ENCODE data around the gene PLAU. TPM values are rescaled to one million over a fixed set of nuclear protein-coding genes. Genes with fewer than 3 reads are reported as not detected.
"Not testable (repeated sequence)": the region's sequence is repeated elsewhere in the genome, so short reads cannot be mapped to it uniquely, and the experiment has no call there.

The PLAU gene
- total RNA-seq, 1 donor from 2014 or later = 54.8 TPM

- no peaks in the 10 kb centered on the region for H3K36me3 Mint-ChIP-seq (ENCODE audit: low read depth)
- no peak for TF ChIP-seq CTCF (IDR thresholded peaks at IDR 0.05)
- peaks cover 63% of the 10 kb centered on the region for H3K4me1 Mint-ChIP-seq (ENCODE audit: low read depth)
- no peak overlapping the region for H3K4me3 Mint-ChIP-seq (ENCODE audit: unreplicated experiment)
- no peaks in the 10 kb centered on the region for H3K9me3 Mint-ChIP-seq (ENCODE audit: low read depth)
- DNase-seq (ENCODE audit: low spot score) = no peak
- peak overlapping the region; percentile 88 for H3K27ac Mint-ChIP-seq (ENCODE audit: unreplicated experiment)
- no peaks in the 10 kb centered on the region for H3K27me3 Mint-ChIP-seq (ENCODE audit: low read depth)
These were observed 16.5 kb upstream of the PLAU start for GRCh38 chr10:73894245-73894971.

- not testable (repeated sequence) for DNase-seq (ENCODE audit: low spot score); H3K9me3 Mint-ChIP-seq (ENCODE audit: low read depth); H3K27ac Mint-ChIP-seq (ENCODE audit: unreplicated experiment); H3K36me3 Mint-ChIP-seq (ENCODE audit: low read depth); H3K4me3 Mint-ChIP-seq (ENCODE audit: unreplicated experiment); H3K27me3 Mint-ChIP-seq (ENCODE audit: low read depth)
- peaks cover 65% of the 10 kb centered on the region for H3K4me1 Mint-ChIP-seq (ENCODE audit: low read depth)
These were observed 15.6 kb upstream of the PLAU start for GRCh38 chr10:73895381-73895780.

- Mint-ChIP-seq H3K4me1 (ENCODE audit: low read depth) (peaks cover 50% of the 10 kb centered on the region), H3K4me3 (ENCODE audit: unreplicated experiment) (no peak overlapping the region), H3K9me3 (ENCODE audit: low read depth) (no peaks in the 10 kb centered on the region), H3K27me3 (ENCODE audit: low read depth) (no peaks in the 10 kb centered on the region), H3K36me3 (ENCODE audit: low read depth) (no peaks in the 10 kb centered on the region), H3K27ac (ENCODE audit: unreplicated experiment) (no peak overlapping the region)
- no peak for TF ChIP-seq CTCF (IDR thresholded peaks at IDR 0.05)
- DNase-seq (ENCODE audit: low spot score) = no peak
These were observed 13.2 kb upstream of the PLAU start for GRCh38 chr10:73897693-73898092.

- H3K36me3 Mint-ChIP-seq (ENCODE audit: low read depth) = no peaks in the 10 kb centered on the region
- no peaks in the 10 kb centered on the region for H3K9me3 Mint-ChIP-seq (ENCODE audit: low read depth)
- no peak for DNase-seq (ENCODE audit: low spot score)
- no peak for TF ChIP-seq CTCF (IDR thresholded peaks at IDR 0.05)
- H3K27ac Mint-ChIP-seq (ENCODE audit: unreplicated experiment) = peak overlapping the region; percentile 72
- peaks cover 38% of the 10 kb centered on the region for H3K4me1 Mint-ChIP-seq (ENCODE audit: low read depth)
- H3K4me3 Mint-ChIP-seq (ENCODE audit: unreplicated experiment) = no peak overlapping the region
- H3K27me3 Mint-ChIP-seq (ENCODE audit: low read depth) = no peaks in the 10 kb centered on the region
These were observed 12.1 kb upstream of the PLAU start for GRCh38 chr10:73898730-73899410.

GRCh38 chr10:73899423-73899822, 11.5 kb upstream of the PLAU start:
- peaks cover 33% of the 10 kb centered on the region for H3K4me1 Mint-ChIP-seq (ENCODE audit: low read depth)
- TF ChIP-seq CTCF (IDR thresholded peaks at IDR 0.05) = no peak
- H3K9me3 Mint-ChIP-seq (ENCODE audit: low read depth) = no peaks in the 10 kb centered on the region
- no peak overlapping the region for H3K4me3 Mint-ChIP-seq (ENCODE audit: unreplicated experiment)
- no peaks in the 10 kb centered on the region for H3K27me3 Mint-ChIP-seq (ENCODE audit: low read depth)
- no peak for DNase-seq (ENCODE audit: low spot score)
- H3K27ac Mint-ChIP-seq (ENCODE audit: unreplicated experiment) = peak overlapping the region; percentile 72
- no peaks in the 10 kb centered on the region for H3K36me3 Mint-ChIP-seq (ENCODE audit: low read depth)
